LNCaP clone FGC (cell line): ENCODE measurements around the gene UIMC1.
"Not testable (repeated sequence)": the region's sequence is repeated elsewhere in the genome, so short reads cannot be mapped to it uniquely, and the experiment has no call there.

ENCODE experiments used
- DNase-seq: peaks from one replicate; pipeline ENCODE4 v3.0.0-alpha.2; 2011; ENCODE audit warnings: low read depth
- H3K4me3 ChIP-seq: 2 replicates; pipeline ENCODE4 v1.5.1; 2011; ENCODE audit warnings: mild to moderate bottlenecking, low read depth, low read length, control low read depth
- CTCF ChIP-seq: IDR thresholded peaks from 2 replicates; pipeline ENCODE4 v1.5.1; 2012; ENCODE audit warnings: mild to moderate bottlenecking; ENCODE audit not compliant: control insufficient read depth, insufficient read depth; ENCODE audit errors: extremely low read depth

Gene UIMC1

GRCh38 chr5:176996780-176997179, 9.8 kb downstream of the UIMC1 start:
- H3K4me3 ChIP-seq: no peak overlapping the region
- no peak for DNase-seq
- no peak for TF ChIP-seq CTCF

- no peak for TF ChIP-seq CTCF
- DNase-seq: no peak
- H3K4me3 ChIP-seq: no peak overlapping the region
Measured at GRCh38 chr5:176995896-176996767, 10.4 kb downstream of the UIMC1 start.

GRCh38 chr5:176995122-176995490, 11.5 kb downstream of the UIMC1 start:
- no peak for DNase-seq
- TF ChIP-seq CTCF: no peak
- H3K4me3 ChIP-seq: no peak overlapping the region

GRCh38 chr5:176994460-176995121, 12.0 kb downstream of the UIMC1 start:
- no peak for DNase-seq
- TF ChIP-seq CTCF: no peak
- no peak overlapping the region for H3K4me3 ChIP-seq

GRCh38 chr5:176993081-176993480, 13.5 kb downstream of the UIMC1 start:
- DNase-seq, H3K4me3 ChIP-seq: not testable (repeated sequence)

- no peak overlapping the region for H3K4me3 ChIP-seq
- DNase-seq: no peak
- TF ChIP-seq CTCF: no peak
Measured at GRCh38 chr5:176987583-176987982, 19.0 kb downstream of the UIMC1 start.

- DNase-seq: no peak
- no peak for TF ChIP-seq CTCF
- no peak overlapping the region for H3K4me3 ChIP-seq
Measured at GRCh38 chr5:176986280-176986679, 20.3 kb downstream of the UIMC1 start.
